OCI-LY1 (cell line): ENCODE measurements around the gene NLRP2B.

Source experiments
- EZH2 ChIP-seq: fragments of 200-600 bp; sonication (generic), shearing (Covaris generic); IDR thresholded peaks from 2 replicates; pipeline ENCODE4 v1.8.0; 2017; ENCODE audit warnings: borderline replicate concordance, mixed run types, mild to moderate bottlenecking, antibody characterized with exemption, low read length, moderate library complexity, mixed read lengths
- TF ChIP-seq, protein P1 (sequence below): fragments of 200-600 bp; sonication (generic), shearing (Covaris generic); IDR thresholded peaks from 2 replicates; pipeline ENCODE4 v1.5.1; 2017; ENCODE audit warnings: mild to moderate bottlenecking, antibody characterized with exemption, low read length, moderate library complexity, mixed read lengths

GRCh38 chrX:57641338-57641737 is 38.7 kb downstream of the NLRP2B start:
- TF ChIP-seq, protein P1, sequence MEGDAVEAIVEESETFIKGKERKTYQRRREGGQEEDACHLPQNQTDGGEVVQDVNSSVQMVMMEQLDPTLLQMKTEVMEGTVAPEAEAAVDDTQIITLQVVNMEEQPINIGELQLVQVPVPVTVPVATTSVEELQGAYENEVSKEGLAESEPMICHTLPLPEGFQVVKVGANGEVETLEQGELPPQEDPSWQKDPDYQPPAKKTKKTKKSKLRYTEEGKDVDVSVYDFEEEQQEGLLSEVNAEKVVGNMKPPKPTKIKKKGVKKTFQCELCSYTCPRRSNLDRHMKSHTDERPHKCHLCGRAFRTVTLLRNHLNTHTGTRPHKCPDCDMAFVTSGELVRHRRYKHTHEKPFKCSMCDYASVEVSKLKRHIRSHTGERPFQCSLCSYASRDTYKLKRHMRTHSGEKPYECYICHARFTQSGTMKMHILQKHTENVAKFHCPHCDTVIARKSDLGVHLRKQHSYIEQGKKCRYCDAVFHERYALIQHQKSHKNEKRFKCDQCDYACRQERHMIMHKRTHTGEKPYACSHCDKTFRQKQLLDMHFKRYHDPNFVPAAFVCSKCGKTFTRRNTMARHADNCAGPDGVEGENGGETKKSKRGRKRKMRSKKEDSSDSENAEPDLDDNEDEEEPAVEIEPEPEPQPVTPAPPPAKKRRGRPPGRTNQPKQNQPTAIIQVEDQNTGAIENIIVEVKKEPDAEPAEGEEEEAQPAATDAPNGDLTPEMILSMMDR: no peak
- no peak for TF ChIP-seq EZH2
